ENCODE results near the gene ACACA.

The ACACA gene

DNA sequence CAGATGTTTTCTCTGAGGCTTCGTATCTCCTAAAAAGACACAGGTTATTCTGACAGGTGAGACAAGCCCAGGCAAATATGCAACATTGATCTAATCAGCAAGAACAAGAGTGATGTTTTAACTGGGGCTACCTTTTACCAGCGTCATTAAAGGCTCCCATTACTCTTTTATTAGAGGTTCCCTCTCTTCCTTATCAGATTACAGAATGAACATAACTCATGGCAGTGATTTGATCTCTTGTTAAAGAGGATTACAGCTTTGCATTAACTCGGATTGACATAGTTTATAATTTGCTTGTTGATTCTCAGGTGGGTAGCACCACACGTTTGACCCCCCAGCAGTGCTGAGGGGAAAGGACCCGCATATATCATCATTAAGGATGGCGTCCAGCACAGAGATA is 367.4 kb downstream of the ACACA start:
- no peak for DNase-seq (ENCODE audit: low read depth in 2 of 2)

DNA sequence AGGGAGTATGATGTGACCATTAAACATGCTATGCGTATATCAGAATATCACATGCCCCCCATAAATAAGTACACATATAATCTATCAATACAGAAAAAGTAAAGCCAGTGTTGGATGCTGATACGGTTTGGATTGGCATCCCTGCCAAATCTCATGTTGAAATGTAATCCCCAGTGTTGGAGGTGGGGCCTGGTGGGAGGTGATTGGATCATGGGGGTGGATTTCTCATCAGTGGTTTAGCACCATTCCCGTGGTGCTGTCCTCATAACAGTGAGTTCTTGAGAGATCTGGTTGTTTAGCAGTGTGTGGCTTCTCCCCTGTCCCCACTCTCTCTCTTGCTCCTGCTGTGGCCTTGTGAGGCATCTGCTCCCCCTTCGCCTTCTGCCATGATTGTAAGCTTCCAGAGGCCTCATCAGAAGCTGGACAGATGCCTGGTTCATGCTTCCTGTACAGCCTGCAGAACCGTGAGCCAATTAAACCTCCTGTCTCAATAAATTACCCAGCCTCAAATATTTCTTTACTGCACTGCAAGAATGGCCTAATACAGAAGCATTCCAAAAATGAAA is 369.0 kb downstream of the ACACA start:
- no peak for DNase-seq (ENCODE audit: low read depth in 2 of 2)
